GM15510 (cell line): ENCODE results near the gene EP400.

Experiments
- POLR2A ChIP-seq: IDR thresholded peaks from 3 replicates; pipeline ENCODE4 v1.6.1; 2011; ENCODE audit warnings: borderline replicate concordance; ENCODE audit not compliant: insufficient read length; ENCODE audit errors: extremely low read depth

Gene EP400

DNA sequence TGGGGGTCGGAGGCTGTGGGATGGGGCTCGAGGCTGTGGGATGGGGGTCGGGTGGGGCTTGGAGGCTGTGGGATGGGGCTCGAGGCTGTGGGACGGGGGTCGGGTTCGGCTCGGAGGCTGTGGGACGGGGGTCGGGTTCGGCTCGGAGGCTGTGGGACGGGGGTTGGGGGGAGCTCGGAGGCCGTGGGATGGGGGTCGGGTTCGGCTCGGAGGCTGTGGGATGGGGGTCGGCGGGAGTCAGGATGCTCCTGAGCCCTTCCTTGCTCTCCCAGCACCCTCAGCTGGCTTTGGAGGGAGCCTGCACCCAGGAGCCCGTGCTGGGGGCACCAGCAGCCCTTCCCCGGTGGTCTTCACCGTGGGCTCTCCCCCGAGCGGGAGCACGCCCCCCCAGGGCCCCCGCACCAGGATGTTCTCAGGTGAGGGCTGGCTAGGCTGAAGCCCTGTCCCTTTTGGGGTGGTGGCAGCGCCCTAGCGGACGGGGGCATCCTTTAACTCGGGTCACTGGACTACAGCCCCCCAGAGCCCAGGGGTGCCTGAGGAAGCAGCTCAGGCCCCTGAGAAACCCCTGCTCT is 32.5 kb upstream of the EP400 start:
- no peak for TF ChIP-seq POLR2A

- no peak for TF ChIP-seq POLR2A
Measured at GRCh38 chr12:131917711-131918306, 31.9 kb upstream of the EP400 start.

GRCh38 chr12:131918311-131919050 is 31.3 kb upstream of the EP400 start:
- no peak for TF ChIP-seq POLR2A

DNA sequence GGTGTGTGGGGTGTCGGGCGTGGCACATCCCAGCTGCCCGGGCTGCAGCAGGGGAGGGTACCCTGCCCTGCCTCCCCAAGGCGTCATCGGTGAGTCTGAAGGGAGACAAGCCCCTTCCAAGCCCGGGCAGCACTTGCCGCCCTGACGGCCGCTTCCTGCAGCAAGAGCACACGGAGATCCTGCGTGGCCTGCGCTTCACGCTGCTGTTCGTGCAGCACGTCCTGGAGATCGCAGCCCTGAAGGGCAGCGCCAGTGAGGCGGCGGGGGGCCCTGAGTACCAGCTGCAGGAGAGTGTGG is 30.7 kb upstream of the EP400 start:
- no peak for TF ChIP-seq POLR2A

- TF ChIP-seq POLR2A = no peak
Measured at GRCh38 chr12:131919366-131920156, 30.2 kb upstream of the EP400 start.

- no peak for TF ChIP-seq POLR2A
Measured at GRCh38 chr12:131920157-131920508, 29.6 kb upstream of the EP400 start.

DNA sequence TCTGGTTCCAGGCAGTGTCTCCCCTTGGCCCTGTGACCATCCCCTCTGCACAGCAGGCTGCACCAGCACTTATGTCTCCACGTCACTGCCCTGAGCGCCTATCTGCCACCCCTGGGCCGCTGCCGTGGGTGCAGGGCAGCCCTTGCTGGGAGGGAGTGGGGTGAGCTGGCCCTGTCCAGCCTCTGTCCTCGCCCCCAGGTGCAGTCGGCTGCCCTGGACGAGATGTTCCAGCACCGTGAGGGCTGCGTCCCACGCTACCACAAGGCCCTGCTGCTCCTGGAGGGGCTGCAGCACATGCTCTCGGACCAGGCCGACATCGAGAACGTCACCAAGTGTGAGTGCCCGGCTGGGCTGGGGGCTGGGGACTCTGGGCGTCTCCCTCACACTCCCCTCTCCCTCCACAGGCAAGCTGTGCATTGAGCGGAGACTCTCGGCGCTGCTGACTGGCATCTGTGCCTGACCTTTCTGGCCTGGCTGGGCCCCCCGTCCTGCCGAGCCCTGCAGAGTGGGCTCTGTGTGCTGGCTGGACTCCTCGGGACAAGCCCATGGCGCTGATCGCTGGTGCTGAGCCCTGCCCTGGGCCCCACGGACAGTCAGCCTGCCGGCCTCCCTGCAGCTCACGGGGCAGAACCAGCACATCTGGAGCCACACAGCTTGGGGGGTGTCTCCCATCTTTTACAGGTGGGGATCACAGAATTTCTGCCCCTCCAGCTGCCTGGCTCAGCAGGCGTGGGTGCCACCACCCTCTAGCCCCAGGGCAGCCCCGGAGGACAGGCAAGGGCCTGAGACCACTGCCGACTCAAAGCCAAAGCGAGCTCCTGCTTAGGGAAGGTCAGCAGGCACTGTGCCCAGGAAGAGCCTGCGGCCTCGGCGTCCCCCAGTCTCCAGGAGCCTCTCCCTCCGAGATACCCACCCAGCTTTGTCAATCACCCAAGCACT is 28.6 kb upstream of the EP400 start:
- TF ChIP-seq POLR2A = no peak

- no peak for TF ChIP-seq POLR2A
Measured at GRCh38 chr12:131921866-131922769, 27.6 kb upstream of the EP400 start.

- no peak for TF ChIP-seq POLR2A
Measured at GRCh38 chr12:131922772-131923171, 27.0 kb upstream of the EP400 start.

GRCh38 chr12:131923260-131923659 is 26.5 kb upstream of the EP400 start:
- no peak for TF ChIP-seq POLR2A

DNA sequence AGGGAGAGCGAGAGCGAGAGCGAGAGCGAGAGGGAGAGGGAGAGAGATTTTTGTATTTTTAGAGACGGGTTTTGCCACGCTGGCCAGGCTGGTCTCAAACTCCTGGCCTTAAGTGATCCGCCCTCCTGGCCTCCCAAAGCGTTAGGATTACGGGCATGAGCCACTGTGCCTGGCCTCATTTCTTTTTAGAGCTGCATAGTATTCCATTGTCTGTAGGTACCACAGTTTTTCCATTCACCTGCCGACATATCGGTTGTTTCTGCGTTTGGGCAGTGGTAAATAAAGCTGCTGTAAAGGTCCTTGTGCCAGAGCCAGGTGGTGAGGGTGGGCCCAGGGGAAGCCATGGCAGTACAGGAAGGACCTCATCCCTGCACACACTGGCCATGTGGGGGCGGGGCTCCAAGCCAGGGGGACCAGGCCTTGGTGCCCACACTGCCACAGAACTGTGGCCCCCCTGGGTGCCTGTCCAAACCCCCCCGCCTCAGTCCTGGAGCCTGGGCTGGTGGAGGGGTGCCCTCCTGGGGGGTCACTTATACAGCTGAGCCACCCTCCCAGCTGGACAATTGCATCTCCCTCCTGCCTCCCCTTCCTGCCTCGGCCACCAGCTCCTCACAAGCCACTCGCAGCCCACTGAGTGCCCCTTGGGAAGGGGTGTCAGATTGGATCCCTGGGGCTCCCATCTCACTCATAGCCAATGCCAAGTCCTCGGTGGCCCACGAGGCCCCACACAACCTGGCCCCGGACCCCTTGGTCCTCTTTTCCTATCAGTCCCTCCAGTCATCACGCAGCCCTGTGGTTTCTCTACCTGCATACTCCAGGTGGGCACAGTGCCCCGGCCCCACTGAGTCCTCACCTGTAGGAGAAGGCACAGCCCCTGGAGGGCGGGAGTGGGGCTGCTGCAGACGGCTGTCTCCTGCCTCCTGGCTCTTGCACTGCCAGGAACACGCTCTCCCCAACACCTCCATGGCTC is 22.3 kb upstream of the EP400 start:
- TF ChIP-seq POLR2A = no peak

- no peak for TF ChIP-seq POLR2A
Measured at GRCh38 chr12:131928080-131928710, 21.5 kb upstream of the EP400 start.
